HCT116 (cell line): ENCODE results near the gene VSTM2L. TPM values are rescaled to one million over a fixed set of nuclear protein-coding genes. Genes with fewer than 3 reads are reported as not detected.

Experiments used
- ATAC-seq: fragments of 200-7000 bp; cut with Tn5 transposase; 2 replicates; pipeline ENCODE4 v1.9.1; 2020; ENCODE audit warnings: mild to moderate bottlenecking, moderate library complexity
- BruUV-seq: library from RNA; stranded (reverse); fragments of 400-500 nt; replicated peaks from 2 replicates; lab custom pipeline; 2021; lab: Mats Ljungman, UMichigan
- CTCF ChIA-PET: fragments of 300-600 bp; sonication (Branson Sonifier 250); formaldehyde crosslinking; loops from one replicate; lab custom pipeline; 2021; ENCODE audit warnings: antibody characterized with exemption; lab: Charles Lee
- POLR2A ChIA-PET: fragments of 300-600, 350-600 bp; sonication (Branson Sonifier 250); formaldehyde crosslinking; loops from one replicate; lab custom pipeline; 2021; ENCODE audit warnings: antibody characterized with exemption; lab: Charles Lee
- RAD21 ChIA-PET, 2 experiments: fragments of 300-600 bp; sonication (Branson Sonifier 250); formaldehyde crosslinking; loops; one replicate each; lab custom pipeline; 2023; ENCODE audit warnings: low total read pairs in 2 of 2; ENCODE audit not compliant: uncharacterized antibody in 2 of 2, unreplicated experiment in 2 of 2, low non-redundant PET in 1 of 2; lab: Charles Lee
- DNase-seq: peaks from one replicate; pipeline ENCODE4 v3.0.0-alpha.2; 2010; ENCODE audit warnings: low read depth, low spot score
- H2AFZ ChIP-seq: fragments of 200-600 bp; shearing (Covaris generic), sonication (generic); 2 replicates; pipeline ENCODE4 v1.6.1; 2017; ENCODE audit warnings: low read depth, mixed run types, mixed read lengths, antibody characterized with exemption, low read length; ENCODE audit not compliant: poor library complexity, severe bottlenecking
- H3K27ac ChIP-seq: 2 replicates; pipeline ENCODE4 v1.5.1; 2012; ENCODE audit warnings: low read depth, low read length
- H3K27me3 ChIP-seq: fragments of 200-600 bp; sonication (generic); 2 replicates; pipeline ENCODE4 v1.6.1; 2016; ENCODE audit warnings: mixed run types, low read length, mixed read lengths; ENCODE audit not compliant: insufficient read depth
- H3K36me3 ChIP-seq, 2 experiments: fragments of 200-500 bp in 1 of 2; fragments of 200-600 bp in 1 of 2; sonication (Bioruptor generic) in 1 of 2; sonication (generic) in 1 of 2; 2 replicates each; pipeline versions ENCODE4 v1.5.1 to v1.6.1; 2014 to 2016; ENCODE audit warnings: low read length in 2 of 2, inconsistent platforms in 1 of 2, mixed read lengths in 1 of 2, mixed run types in 1 of 2; ENCODE audit not compliant: insufficient read depth in 2 of 2, control insufficient read depth in 1 of 2
- H3K4me1 ChIP-seq, 2 experiments: fragments of 200-600 bp in 1 of 2; sonication (generic) in 1 of 2; 2 replicates each; pipeline versions ENCODE4 v1.5.1 to v1.6.1; 2012 to 2017; ENCODE audit warnings: low read length in 2 of 2, inconsistent platforms in 1 of 2, mild to moderate bottlenecking in 1 of 2, mixed read lengths in 1 of 2, mixed run types in 1 of 2, moderate library complexity in 1 of 2; ENCODE audit not compliant: insufficient read depth in 2 of 2, control insufficient read depth in 1 of 2
- H3K4me2 ChIP-seq: fragments of 200-600 bp; sonication (generic); 2 replicates; pipeline ENCODE4 v1.6.1; 2017; ENCODE audit warnings: mixed run types, low read length, mixed read lengths
- H3K4me3 ChIP-seq, 2 experiments: fragments of 200-600 bp in 1 of 2; sonication (generic) in 1 of 2; replicated peaks in 1 of 2; 2 replicates each; pipeline ENCODE4 v1.5.1; 2011 to 2016; ENCODE audit warnings: low read length in 2 of 2, control low read depth in 1 of 2, low read depth in 1 of 2, mild to moderate bottlenecking in 1 of 2, mixed read lengths in 1 of 2, mixed run types in 1 of 2
- H3K79me2 ChIP-seq: fragments of 200-600 bp; sonication (generic); 2 replicates; pipeline ENCODE4 v1.6.1; 2017; ENCODE audit warnings: mild to moderate bottlenecking, mixed run types, low read length, moderate library complexity, mixed read lengths; ENCODE audit not compliant: insufficient read depth
- H3K9ac ChIP-seq: fragments of 200-600 bp; sonication (generic); 2 replicates; pipeline ENCODE4 v1.6.1; 2016; ENCODE audit warnings: low read length, mixed read lengths
- H3K9me2 ChIP-seq: fragments of 200-600 bp; sonication (generic), shearing (Covaris generic); 2 replicates; pipeline ENCODE4 v1.6.1; 2017; ENCODE audit warnings: mixed run types, mild to moderate bottlenecking, moderate library complexity; ENCODE audit not compliant: insufficient read depth
- H3K9me3 ChIP-seq, 2 experiments: fragments of 200-500 bp in 1 of 2; fragments of 200-600 bp in 1 of 2; sonication (Bioruptor generic) in 1 of 2; sonication (generic) in 1 of 2; 2 replicates each; pipeline ENCODE4 v1.6.1; 2014 to 2017; ENCODE audit warnings: low read length in 2 of 2, mixed read lengths in 2 of 2, inconsistent platforms in 1 of 2, low read depth in 1 of 2, mild to moderate bottlenecking in 1 of 2, mixed run types in 1 of 2, moderate library complexity in 1 of 2; ENCODE audit not compliant: control insufficient read depth in 1 of 2, insufficient read depth in 1 of 2
- H4K20me1 ChIP-seq: fragments of 200-600 bp; sonication (generic), shearing (Covaris generic); 2 replicates; pipeline ENCODE4 v1.6.1; 2017; ENCODE audit warnings: mixed run types, mild to moderate bottlenecking, moderate library complexity; ENCODE audit not compliant: insufficient read depth
- CBX3 ChIP-seq: IDR thresholded peaks from 2 replicates; pipeline ENCODE4 v1.6.1; 2012; ENCODE audit warnings: low read depth
- CEBPB ChIP-seq: IDR thresholded peaks from 2 replicates; pipeline ENCODE4 v1.6.1; 2012; ENCODE audit warnings: low read depth
- EGR1 ChIP-seq: IDR thresholded peaks from 2 replicates; pipeline ENCODE4 v1.6.1; 2012; ENCODE audit warnings: low read depth
- EZH2 ChIP-seq: fragments of 200-600 bp; sonication (generic); IDR thresholded peaks from 2 replicates; pipeline ENCODE4 v1.6.1; 2017; ENCODE audit warnings: antibody characterized with exemption, mixed run types
- SP1 ChIP-seq: IDR thresholded peaks from 2 replicates; pipeline ENCODE4 v1.6.1; 2012; ENCODE audit warnings: low read depth
- YY1 ChIP-seq: IDR thresholded peaks from 2 replicates; pipeline ENCODE4 v1.6.1; 2011; ENCODE audit warnings: low read length, low read depth, moderate library complexity, mild to moderate bottlenecking; ENCODE audit not compliant: insufficient replicate concordance; ENCODE audit errors: extremely low read depth
- ZFX ChIP-seq: fragments of 450-650 bp; IDR thresholded peaks from 2 replicates; pipeline ENCODE4 v1.6.1; 2017
- intact Hi-C: fragments of 100-400 bp; cut with micrococcal nuclease; formaldehyde crosslinking; loops from 2 replicates; pipeline ENCODE4 v1.10.0; 2022
- total RNA-seq: library from RNA; stranded (reverse); gene quantifications from one replicate; pipeline ENCODE4 v1.2.1, GENCODE V29; 2021; ENCODE audit not compliant: unreplicated experiment
- TF ChIP-seq, protein P1 (sequence below): IDR thresholded peaks from 2 replicates; pipeline ENCODE4 v1.6.1; 2012
- TF ChIP-seq, protein P2 (sequence below): IDR thresholded peaks from 2 replicates; pipeline ENCODE4 v1.6.1; 2011; ENCODE audit warnings: mild to moderate bottlenecking, low read length, moderate library complexity; ENCODE audit not compliant: insufficient replicate concordance; ENCODE audit errors: extremely low read depth

VSTM2L gene
- total RNA-seq, 1 experiment from 2014 or later = 0.69 TPM

GRCh38 chr20:37984018-37984785 lies 81.3 kb downstream of the VSTM2L start:
- no TSS peak for BruUV-seq
- Histone ChIP-seq H3K9ac (no peak overlapping the region), H3K36me3 (peaks cover 10 to 32% of the 10 kb centered on the region in 2 experiments), H4K20me1 (no peaks in the 10 kb centered on the region), H3K79me2 (no peaks in the 10 kb centered on the region), H3K9me3 (no peaks in the 10 kb centered on the region), H3K9me2 (no peaks in the 10 kb centered on the region), H3K4me2 (no peak overlapping the region), H3K4me3 (no peak overlapping the region), H3K27me3 (no peaks in the 10 kb centered on the region), H3K4me1 (no peaks in the 10 kb centered on the region), H2AFZ (no peak overlapping the region), H3K27ac (no peak overlapping the region)
- no peak for ATAC-seq
- ChIA-PET RAD21 (no interaction called here), CTCF (interaction anchor here (1.1 kb wide), 1 partner anchor 9 kb away, joined by 5 read pairs; no protein-coding TSS in a partner anchor), POLR2A (no interaction called here)
- no peak for DNase-seq
- TF ChIP-seq EGR1 = no peak
- TF ChIP-seq CEBPB = no peak
- TF ChIP-seq ZFX = no peak
- TF ChIP-seq, protein P1, sequence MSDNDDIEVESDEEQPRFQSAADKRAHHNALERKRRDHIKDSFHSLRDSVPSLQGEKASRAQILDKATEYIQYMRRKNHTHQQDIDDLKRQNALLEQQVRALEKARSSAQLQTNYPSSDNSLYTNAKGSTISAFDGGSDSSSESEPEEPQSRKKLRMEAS = no peak
- no peak for TF ChIP-seq CBX3
- no peak for TF ChIP-seq EZH2
- TF ChIP-seq YY1 = no peak
- TF ChIP-seq, protein P2, sequence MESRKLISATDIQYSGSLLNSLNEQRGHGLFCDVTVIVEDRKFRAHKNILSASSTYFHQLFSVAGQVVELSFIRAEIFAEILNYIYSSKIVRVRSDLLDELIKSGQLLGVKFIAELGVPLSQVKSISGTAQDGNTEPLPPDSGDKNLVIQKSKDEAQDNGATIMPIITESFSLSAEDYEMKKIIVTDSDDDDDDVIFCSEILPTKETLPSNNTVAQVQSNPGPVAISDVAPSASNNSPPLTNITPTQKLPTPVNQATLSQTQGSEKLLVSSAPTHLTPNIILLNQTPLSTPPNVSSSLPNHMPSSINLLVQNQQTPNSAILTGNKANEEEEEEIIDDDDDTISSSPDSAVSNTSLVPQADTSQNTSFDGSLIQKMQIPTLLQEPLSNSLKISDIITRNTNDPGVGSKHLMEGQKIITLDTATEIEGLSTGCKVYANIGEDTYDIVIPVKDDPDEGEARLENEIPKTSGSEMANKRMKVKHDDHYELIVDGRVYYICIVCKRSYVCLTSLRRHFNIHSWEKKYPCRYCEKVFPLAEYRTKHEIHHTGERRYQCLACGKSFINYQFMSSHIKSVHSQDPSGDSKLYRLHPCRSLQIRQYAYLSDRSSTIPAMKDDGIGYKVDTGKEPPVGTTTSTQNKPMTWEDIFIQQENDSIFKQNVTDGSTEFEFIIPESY = no peak
- no peak for TF ChIP-seq SP1
- intact Hi-C loops = no loop called here
